KMS-11 (cell line): ENCODE data around the gene AOC1.

ENCODE experiments used
- H2AFZ ChIP-seq: fragments of 200-600 bp; sonication (generic); 2 replicates; pipeline ENCODE4 v1.6.1; 2016; ENCODE audit warnings: antibody characterized with exemption, mixed run types, low read depth
- H3K27ac ChIP-seq: fragments of 200-600 bp; sonication (generic); 2 replicates; pipeline ENCODE4 v1.6.1; 2016; ENCODE audit warnings: mild to moderate bottlenecking, mixed run types
- H3K27me3 ChIP-seq: fragments of 200-600 bp; sonication (generic); 2 replicates; pipeline ENCODE4 v1.6.1; 2017; ENCODE audit warnings: mild to moderate bottlenecking, low read depth, mixed run types, moderate library complexity; ENCODE audit not compliant: insufficient read depth
- H3K36me3 ChIP-seq: fragments of 200-600 bp; sonication (generic); 2 replicates; pipeline ENCODE4 v1.6.1; 2017; ENCODE audit warnings: mild to moderate bottlenecking, mixed run types; ENCODE audit not compliant: insufficient read depth
- H3K4me1 ChIP-seq: fragments of 200-600 bp; sonication (generic); 2 replicates; pipeline ENCODE4 v1.6.1; 2016; ENCODE audit warnings: mild to moderate bottlenecking, low read depth, mixed run types; ENCODE audit not compliant: poor library complexity, severe bottlenecking
- H3K4me2 ChIP-seq: fragments of 200-600 bp; sonication (generic); 2 replicates; pipeline ENCODE4 v1.7.0; 2016; ENCODE audit warnings: mild to moderate bottlenecking, mixed run types
- H3K4me3 ChIP-seq: fragments of 200-600 bp; sonication (generic); IDR thresholded peaks from 2 replicates; pipeline ENCODE4 v1.6.1; 2017; ENCODE audit warnings: low read depth, low read length, mixed read lengths; ENCODE audit not compliant: insufficient read depth
- H3K79me2 ChIP-seq: fragments of 200-600 bp; sonication (generic); 2 replicates; pipeline ENCODE4 v1.6.1; 2016; ENCODE audit warnings: low read depth, mixed run types; ENCODE audit not compliant: insufficient read depth
- H3K9ac ChIP-seq: fragments of 200-600 bp; sonication (generic); 2 replicates; pipeline ENCODE4 v1.6.1; 2016; ENCODE audit warnings: mild to moderate bottlenecking, mixed run types
- H4K20me1 ChIP-seq: fragments of 200-600 bp; sonication (generic); 2 replicates; pipeline ENCODE4 v1.6.1; 2016; ENCODE audit warnings: mild to moderate bottlenecking, mixed run types; ENCODE audit not compliant: insufficient read depth
- CTCF ChIP-seq: fragments of 200-600 bp; sonication (generic); conservative IDR thresholded peaks from 2 replicates; pipeline ENCODE4 v1.6.1; 2017; ENCODE audit warnings: low read depth, mild to moderate bottlenecking, antibody characterized with exemption, low read length, moderate library complexity, mixed read lengths

Gene AOC1

GRCh38 chr7:150858236-150859197 lies 6.2 kb downstream of the AOC1 start:
- no peaks in the 10 kb centered on the region for H3K79me2 ChIP-seq
- H3K36me3 ChIP-seq: no peaks in the 10 kb centered on the region
- H3K4me1 ChIP-seq: no peaks in the 10 kb centered on the region
- H4K20me1 ChIP-seq: no peaks in the 10 kb centered on the region
- H3K4me3 ChIP-seq: no peak overlapping the region
- no peak overlapping the region for H3K27ac ChIP-seq
- no peak overlapping the region for H2AFZ ChIP-seq
- TF ChIP-seq CTCF: no peak
- H3K9ac ChIP-seq: no peak overlapping the region
- no peaks in the 10 kb centered on the region for H3K27me3 ChIP-seq
- H3K4me2 ChIP-seq: no peak overlapping the region

- Histone ChIP-seq H4K20me1 (no peaks in the 10 kb centered on the region), H3K9ac (no peak overlapping the region), H3K79me2 (no peaks in the 10 kb centered on the region), H3K4me2 (no peak overlapping the region), H3K4me1 (no peaks in the 10 kb centered on the region), H3K27ac (no peak overlapping the region), H3K27me3 (no peaks in the 10 kb centered on the region), H2AFZ (no peak overlapping the region), H3K36me3 (no peaks in the 10 kb centered on the region), H3K4me3 (no peak overlapping the region)
- no peak for TF ChIP-seq CTCF
These were observed 8.1 kb downstream of the AOC1 start for GRCh38 chr7:150860291-150860977.

- H3K27me3 ChIP-seq: no peaks in the 10 kb centered on the region
- H2AFZ ChIP-seq: no peak overlapping the region
- H3K27ac ChIP-seq: no peak overlapping the region
- H3K36me3 ChIP-seq: no peaks in the 10 kb centered on the region
- H3K9ac ChIP-seq: no peak overlapping the region
- no peaks in the 10 kb centered on the region for H4K20me1 ChIP-seq
- TF ChIP-seq CTCF: no peak
- no peak overlapping the region for H3K4me3 ChIP-seq
- H3K4me2 ChIP-seq: no peak overlapping the region
- H3K79me2 ChIP-seq: no peaks in the 10 kb centered on the region
- H3K4me1 ChIP-seq: no peaks in the 10 kb centered on the region
These were observed 8.6 kb downstream of the AOC1 start for GRCh38 chr7:150860978-150861295.

GRCh38 chr7:150862356-150862755 lies 10.0 kb downstream of the AOC1 start:
- no peaks in the 10 kb centered on the region for H3K36me3 ChIP-seq
- no peak for TF ChIP-seq CTCF
- H3K4me2 ChIP-seq: no peak overlapping the region
- H3K79me2 ChIP-seq: no peaks in the 10 kb centered on the region
- no peaks in the 10 kb centered on the region for H3K4me1 ChIP-seq
- H3K27me3 ChIP-seq: no peaks in the 10 kb centered on the region
- no peak overlapping the region for H3K9ac ChIP-seq
- no peak overlapping the region for H3K4me3 ChIP-seq
- no peaks in the 10 kb centered on the region for H4K20me1 ChIP-seq
- no peak overlapping the region for H3K27ac ChIP-seq
- no peak overlapping the region for H2AFZ ChIP-seq
